DND-41 (cell line): ENCODE data around the gene IQSEC1.

Experiments
- ATAC-seq: fragments of 200-7000 bp; cut with Tn5 transposase; 3 replicates; pipeline ENCODE4 v1.9.1; 2021; ENCODE audit warnings: low read depth; ENCODE audit not compliant: insufficient read depth
- DNase-seq: peaks from one replicate; pipeline ENCODE4 v3.0.0-alpha.2; 2020
- H2AFZ ChIP-seq: 2 replicates; pipeline ENCODE4 v1.6.0; 2012; ENCODE audit warnings: low read depth, low read length
- H3K27ac ChIP-seq: 2 replicates; pipeline ENCODE4 v1.5.1; 2012; ENCODE audit warnings: low read length, inconsistent platforms
- H3K27me3 ChIP-seq: fragments of 200-600 bp; sonication (generic); 2 replicates; pipeline ENCODE4 v1.6.0; 2012; ENCODE audit warnings: low read length, mild to moderate bottlenecking, inconsistent platforms; ENCODE audit not compliant: insufficient read depth, poor library complexity
- H3K36me3 ChIP-seq: 2 replicates; pipeline ENCODE4 v1.5.1; 2012; ENCODE audit warnings: low read length, inconsistent platforms; ENCODE audit not compliant: insufficient read depth
- H3K4me1 ChIP-seq: 2 replicates; pipeline ENCODE4 v1.5.1; 2012; ENCODE audit warnings: mild to moderate bottlenecking, low read length; ENCODE audit not compliant: insufficient read depth
- H3K4me2 ChIP-seq: 2 replicates; pipeline ENCODE4 v1.6.0; 2012; ENCODE audit warnings: mild to moderate bottlenecking, moderate library complexity, low read length, inconsistent platforms; ENCODE audit not compliant: insufficient read depth
- H3K4me3 ChIP-seq, 2 experiments: fragments of 200-600 bp in 1 of 2; shearing (Covaris generic) in 1 of 2; 2 replicates each; pipeline ENCODE4 v1.5.1; 2012 to 2016; ENCODE audit warnings: inconsistent platforms in 2 of 2, low read length in 2 of 2, mild to moderate bottlenecking in 2 of 2, low read depth in 1 of 2, moderate library complexity in 1 of 2
- H3K79me2 ChIP-seq: 2 replicates; pipeline ENCODE4 v1.6.0; 2012; ENCODE audit warnings: low read length, inconsistent platforms; ENCODE audit not compliant: insufficient read depth
- H3K9ac ChIP-seq: 2 replicates; pipeline ENCODE4 v1.6.0; 2012; ENCODE audit warnings: low read depth, mild to moderate bottlenecking, inconsistent platforms, low read length, moderate library complexity
- H3K9me3 ChIP-seq: 2 replicates; pipeline ENCODE4 v1.5.1; 2012; ENCODE audit warnings: low read length, moderate library complexity, mild to moderate bottlenecking, inconsistent platforms; ENCODE audit not compliant: insufficient read depth, severe bottlenecking
- H4K20me1 ChIP-seq: 2 replicates; pipeline ENCODE4 v1.6.0; 2012; ENCODE audit warnings: low read length; ENCODE audit not compliant: insufficient read depth
- CTCF ChIP-seq: IDR thresholded peaks from 2 replicates; pipeline ENCODE4 v1.5.1; 2012; ENCODE audit warnings: borderline replicate concordance, low read length, moderate library complexity, mild to moderate bottlenecking; ENCODE audit not compliant: poor library complexity, severe bottlenecking; ENCODE audit errors: extremely low read depth
- EZH2 ChIP-seq: IDR thresholded peaks from 3 replicates; pipeline ENCODE4 v1.6.1; 2012; ENCODE audit warnings: borderline replicate concordance, low read depth, mild to moderate bottlenecking, moderate library complexity, low read length, inconsistent platforms; ENCODE audit not compliant: severe bottlenecking

Gene IQSEC1

DNA sequence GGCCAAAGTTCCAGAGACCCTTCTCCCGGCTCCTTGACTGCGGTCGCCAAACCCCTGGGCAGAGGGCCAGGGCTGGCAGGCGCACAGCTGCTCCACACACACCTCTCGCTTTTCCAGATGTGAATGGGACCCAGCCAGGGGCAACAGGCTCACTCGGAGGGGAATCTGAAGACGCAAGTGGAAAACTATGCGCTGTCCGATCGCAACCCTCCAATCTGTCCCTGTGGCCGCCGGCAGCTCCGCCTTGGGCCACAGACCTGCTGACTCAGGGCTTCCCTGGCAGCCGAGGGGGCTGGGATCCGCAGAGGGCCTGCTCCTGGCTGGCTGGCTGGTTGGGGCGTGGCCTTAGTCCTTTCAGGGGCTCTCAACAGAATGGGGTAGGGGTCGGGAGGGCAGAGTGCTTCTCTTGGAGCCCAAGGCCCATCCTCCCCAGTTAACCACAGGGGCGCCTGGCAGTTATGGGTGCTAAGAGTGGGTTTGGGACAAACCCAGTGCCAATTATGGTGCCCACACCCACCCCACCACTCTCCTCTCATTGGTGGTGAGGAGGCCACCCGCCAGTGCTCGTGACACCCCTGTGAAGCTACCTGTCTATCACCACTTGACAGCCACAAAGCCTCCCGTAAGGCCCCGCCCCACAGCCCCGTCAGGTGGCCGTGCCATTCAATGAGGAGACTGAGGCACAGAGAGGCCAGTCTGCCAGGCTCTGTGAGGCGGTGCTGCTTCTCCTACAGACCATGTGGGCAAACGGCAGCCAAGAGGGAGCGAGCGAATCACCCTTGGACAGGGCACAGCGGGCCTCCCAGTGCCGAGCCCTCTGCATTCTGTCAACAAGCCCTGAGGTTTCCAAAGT, 53.8 kb downstream of the IQSEC1 start:
- Histone ChIP-seq H3K36me3 (no peaks in the 10 kb centered on the region), H2AFZ (no peak overlapping the region), H3K4me3 (no peak overlapping the region), H3K9ac (no peak overlapping the region), H3K79me2 (no peaks in the 10 kb centered on the region), H3K4me2 (no peak overlapping the region), H4K20me1 (no peaks in the 10 kb centered on the region), H3K27me3 (no peaks in the 10 kb centered on the region), H3K9me3 (no peaks in the 10 kb centered on the region), H3K27ac (peak overlapping the region; percentile 97; the same call in 1 of the 2 replicates), H3K4me1 (peaks cover 49% of the 10 kb centered on the region)
- TF ChIP-seq CTCF = no peak
- TF ChIP-seq EZH2 = no peak
- ATAC-seq (no peak), DNase-seq (no peak)

GRCh38 chr3:13018561-13019242, 54.5 kb downstream of the IQSEC1 start:
- Histone ChIP-seq H3K79me2 (0 out of 2 replicates have a peak, but pooled peaks cover 5% of the 10 kb centered on the region), H3K4me3 (no peak overlapping the region)

DNA sequence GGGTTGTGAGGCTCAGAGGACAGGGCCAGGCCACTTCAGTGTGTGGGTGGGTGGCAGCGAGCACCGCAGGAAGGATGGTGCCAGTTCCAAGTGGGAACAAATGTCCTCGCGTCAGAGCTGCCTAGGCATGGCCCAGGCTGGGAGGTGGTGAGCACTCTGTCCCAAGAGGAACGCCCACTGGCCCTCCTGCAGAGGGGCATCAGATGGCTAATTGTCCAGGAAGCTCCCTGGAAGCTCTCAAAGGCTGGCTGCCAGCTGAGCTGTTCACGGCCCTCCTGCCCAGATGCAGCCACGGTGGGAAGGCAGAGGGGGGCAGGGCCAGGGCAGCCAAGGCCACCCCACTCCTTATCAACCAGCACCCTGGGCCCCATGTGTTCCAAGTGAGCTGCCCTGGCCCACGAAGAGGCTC, 55.2 kb downstream of the IQSEC1 start:
- Histone ChIP-seq H3K27ac (peak overlapping the region; percentile 97), H3K36me3 (no peaks in the 10 kb centered on the region), H3K27me3 (no peaks in the 10 kb centered on the region), H3K9ac (peak overlapping the region; percentile 83), H2AFZ (no peak overlapping the region), H3K4me2 (no peak overlapping the region), H4K20me1 (no peaks in the 10 kb centered on the region), H3K4me1 (peaks cover 64% of the 10 kb centered on the region), H3K79me2 (0 out of 2 replicates have a peak, but pooled peaks cover 8% of the 10 kb centered on the region), H3K4me3 (no peak overlapping the region), H3K9me3 (no peaks in the 10 kb centered on the region)
- ATAC-seq (no peak), DNase-seq (no peak)
- TF ChIP-seq CTCF (no peak), EZH2 (no peak)

More at GRCh38 chr3:13018561-13019242, 54.5 kb downstream of the IQSEC1 start:
- H4K20me1 ChIP-seq = no peaks in the 10 kb centered on the region
- H3K9me3 ChIP-seq = no peaks in the 10 kb centered on the region
- H3K9ac ChIP-seq = no peak overlapping the region
- H3K27ac ChIP-seq = peak overlapping the region; percentile 97
- ATAC-seq (no peak), DNase-seq (no peak)
- H3K36me3 ChIP-seq = no peaks in the 10 kb centered on the region
- H3K4me2 ChIP-seq = no peak overlapping the region
- peaks cover 57% of the 10 kb centered on the region for H3K4me1 ChIP-seq
- no peaks in the 10 kb centered on the region for H3K27me3 ChIP-seq
- no peak overlapping the region for H2AFZ ChIP-seq
- no peak for TF ChIP-seq CTCF
